SK-N-SH (cell line): Measurements from ENCODE around the gene TXNDC8. TPM values are rescaled to one million over a fixed set of nuclear protein-coding genes. Genes with fewer than 3 reads are reported as not detected.

Source experiments
- CTCF ChIA-PET: fragments of 300-600, 350-600 bp; formaldehyde crosslinking; extraction: SDS; loops from one replicate; lab custom pipeline; 2021; lab: Yijun Ruan, JAX
- POLR2A ChIA-PET: fragments of 350-600 bp; sonication (Branson Sonifier 250); formaldehyde crosslinking; extraction: SDS; loops from one replicate; lab custom pipeline; 2020; ENCODE audit warnings: antibody characterized with exemption, inconsistent platforms; lab: Yijun Ruan, JAX
- DNase-seq: peaks from one replicate; pipeline ENCODE4 v3.0.0; 2012
- H2AFZ ChIP-seq: fragments of 200-600 bp; sonication (generic); 2 replicates; pipeline ENCODE4 v1.8.1; 2016; ENCODE audit warnings: antibody characterized with exemption, mild to moderate bottlenecking, low read depth
- H3F3A ChIP-seq: fragments of 200-600 bp; sonication (generic); replicated peaks from 2 replicates; pipeline ENCODE3; 2016; ENCODE audit warnings: antibody characterized with exemption, mild to moderate bottlenecking; ENCODE audit not compliant: insufficient read depth
- H3K27ac ChIP-seq, 2 experiments: fragments of 200-500 bp in 1 of 2; fragments of 200-600 bp in 1 of 2; sonication (Bioruptor generic) in 1 of 2; sonication (generic), shearing (Covaris generic) in 1 of 2; 2 replicates each; pipeline versions ENCODE4 v1.5.1 to v1.6.1; 2014 to 2016; ENCODE audit warnings: low read depth in 2 of 2, inconsistent platforms in 1 of 2, low read length in 1 of 2, mild to moderate bottlenecking in 1 of 2, mixed read lengths in 1 of 2
- H3K27me3 ChIP-seq: fragments of 200-600 bp; sonication (generic), shearing (Covaris generic); 2 replicates; pipeline ENCODE4 v1.6.1; 2016; ENCODE audit warnings: mixed run types; ENCODE audit not compliant: insufficient read depth
- H3K36me3 ChIP-seq, 2 experiments: fragments of 200-500 bp in 1 of 2; fragments of 200-600 bp in 1 of 2; sonication (Bioruptor generic) in 1 of 2; sonication (generic) in 1 of 2; replicated peaks in 1 of 2; 2 replicates each; pipeline versions ENCODE3 to v1.5.1; 2014 to 2016; ENCODE audit warnings: low read length in 1 of 2, mild to moderate bottlenecking in 1 of 2; ENCODE audit not compliant: insufficient read depth in 2 of 2, control insufficient read depth in 1 of 2
- H3K4me1 ChIP-seq, 2 experiments: fragments of 200-500 bp in 1 of 2; fragments of 200-600 bp in 1 of 2; sonication (Bioruptor generic) in 1 of 2; sonication (generic), shearing (Covaris generic) in 1 of 2; 2 replicates each; pipeline versions ENCODE4 v1.5.1 to v1.6.1; 2014 to 2016; ENCODE audit warnings: low read depth in 1 of 2, low read length in 1 of 2, mixed run types in 1 of 2; ENCODE audit not compliant: insufficient read depth in 2 of 2, control insufficient read depth in 1 of 2
- H3K4me2 ChIP-seq: fragments of 200-600 bp; sonication (generic), shearing (Covaris generic); 2 replicates; pipeline ENCODE4 v1.6.1; 2017; ENCODE audit warnings: mixed run types
- H3K4me3 ChIP-seq, 2 experiments: fragments of 200-500 bp in 1 of 2; fragments of 200-600 bp in 1 of 2; sonication (Bioruptor generic) in 1 of 2; sonication (generic), shearing (Covaris generic) in 1 of 2; 2 replicates each; pipeline versions ENCODE4 v1.5.1 to v1.8.1; 2014 to 2016; ENCODE audit warnings: low read depth in 2 of 2, inconsistent platforms in 1 of 2, low read length in 1 of 2, mild to moderate bottlenecking in 1 of 2, mixed read lengths in 1 of 2, moderate library complexity in 1 of 2
- H3K79me2 ChIP-seq: fragments of 200-600 bp; sonication (generic); 2 replicates; pipeline ENCODE4 v1.8.1; 2017; ENCODE audit warnings: mild to moderate bottlenecking; ENCODE audit not compliant: insufficient read depth
- H3K9ac ChIP-seq: fragments of 200-600 bp; sonication (generic); 2 replicates; pipeline ENCODE4 v1.6.1; 2017; ENCODE audit warnings: mixed run types
- H3K9me2 ChIP-seq: fragments of 200-600 bp; sonication (generic); 2 replicates; pipeline ENCODE4 v1.6.1; 2017; ENCODE audit warnings: mixed run types
- H3K9me3 ChIP-seq: fragments of 200-600 bp; sonication (generic); 2 replicates; pipeline ENCODE4 v1.6.1; 2017; ENCODE audit warnings: mixed run types, mild to moderate bottlenecking, moderate library complexity
- H4K20me1 ChIP-seq: fragments of 200-600 bp; sonication (generic); 2 replicates; pipeline ENCODE4 v1.6.1; 2017; ENCODE audit warnings: mild to moderate bottlenecking, mixed run types; ENCODE audit not compliant: insufficient read depth
- CHD2 ChIP-seq: fragments of 150-350 bp; IDR thresholded peaks from 2 replicates; pipeline ENCODE4 v1.6.1; 2018; ENCODE audit warnings: low read length; ENCODE audit not compliant: partially characterized antibody
- CTCF ChIP-seq: fragments of 200-600 bp; sonication (generic); IDR thresholded peaks from 2 replicates; pipeline ENCODE4 v1.6.1; 2017; ENCODE audit warnings: antibody characterized with exemption, mild to moderate bottlenecking, moderate library complexity
- ELF1 ChIP-seq: IDR thresholded peaks from 2 replicates; pipeline ENCODE4 v1.4.0; 2012
- EP300 ChIP-seq, 2 experiments: IDR thresholded peaks; 2 replicates each; pipeline versions ENCODE4 v1.4.0 to v1.6.1; 2012; ENCODE audit warnings: borderline replicate concordance in 1 of 2, low read depth in 1 of 2, low read length in 1 of 2
- FOSL2 ChIP-seq: IDR thresholded peaks from 2 replicates; pipeline ENCODE4 v1.4.0; 2012; ENCODE audit warnings: low read depth, mild to moderate bottlenecking, moderate library complexity, borderline replicate concordance
- FOXJ3 ChIP-seq: sonication (generic); formaldehyde crosslinking; IDR thresholded peaks from 2 replicates; pipeline ENCODE4 v1.5.1; 2020; ENCODE audit warnings: mild to moderate bottlenecking, missing genetic modification reagents
- GABPA ChIP-seq: IDR thresholded peaks from 2 replicates; pipeline ENCODE4 v1.4.0; 2012; ENCODE audit warnings: low read depth, mild to moderate bottlenecking
- IRF3 ChIP-seq: fragments of 150-350 bp; IDR thresholded peaks from 2 replicates; pipeline ENCODE4 v1.6.1; 2016; ENCODE audit warnings: mild to moderate bottlenecking, low read depth, low read length
- MXI1 ChIP-seq: IDR thresholded peaks from 2 replicates; pipeline ENCODE4 v1.6.1; 2012; ENCODE audit warnings: mild to moderate bottlenecking, low read depth, low read length, improper control_type of control experiment
- NRF1 ChIP-seq: IDR thresholded peaks from 2 replicates; pipeline ENCODE4 v1.6.1; 2012; ENCODE audit warnings: low read depth, mild to moderate bottlenecking, low read length
- PBX3 ChIP-seq: IDR thresholded peaks from 2 replicates; pipeline ENCODE4; 2012
- POLR2AphosphoS5 ChIP-seq: IDR thresholded peaks from 2 replicates; pipeline ENCODE4 v1.6.1; 2012; ENCODE audit warnings: low read depth, low read length
- RXRA ChIP-seq: IDR thresholded peaks from 2 replicates; pipeline ENCODE4 v1.4.0; 2012; ENCODE audit warnings: low read depth, mild to moderate bottlenecking, borderline replicate concordance
- SIN3A ChIP-seq: IDR thresholded peaks from 2 replicates; pipeline ENCODE4 v1.6.1; 2012; ENCODE audit warnings: low read depth, mild to moderate bottlenecking, low read length, moderate library complexity, borderline replicate concordance
- SMC3 ChIP-seq: IDR thresholded peaks from 2 replicates; pipeline ENCODE4 v1.6.1; 2012; ENCODE audit warnings: low read depth, low read length, improper control_type of control experiment
- YY1 ChIP-seq: IDR thresholded peaks from 2 replicates; pipeline ENCODE4 v1.4.0; 2012; ENCODE audit warnings: low read depth, mild to moderate bottlenecking
- ZBTB33 ChIP-seq: IDR thresholded peaks from 2 replicates; pipeline ENCODE4 v1.4.0; 2012; ENCODE audit warnings: low read depth, borderline replicate concordance
- WGBS: methylation state at CpG from one replicate; pipeline ENCODE4 v1.1.6; 2017; ENCODE audit warnings: low lambda C conversion rate; 5-methylcytosine and 5-hydroxymethylcytosine counted together
- polyA plus RNA-seq, 3 experiments: library from polyadenylated mRNA; depleted of rRNA; stranded (reverse); fragments of >200 nt; gene quantifications; 2 replicates each; pipeline ENCODE4 v1.2.3, GENCODE V29; 2012
- TF ChIP-seq, protein P1 (sequence below): IDR thresholded peaks from 2 replicates; pipeline ENCODE4 v1.4.0; 2012; ENCODE audit warnings: low read depth

The TXNDC8 gene
- polyA plus RNA-seq, 1 of the 3 experiments (the other 2 are of a cell fraction) = not detected

DNA sequence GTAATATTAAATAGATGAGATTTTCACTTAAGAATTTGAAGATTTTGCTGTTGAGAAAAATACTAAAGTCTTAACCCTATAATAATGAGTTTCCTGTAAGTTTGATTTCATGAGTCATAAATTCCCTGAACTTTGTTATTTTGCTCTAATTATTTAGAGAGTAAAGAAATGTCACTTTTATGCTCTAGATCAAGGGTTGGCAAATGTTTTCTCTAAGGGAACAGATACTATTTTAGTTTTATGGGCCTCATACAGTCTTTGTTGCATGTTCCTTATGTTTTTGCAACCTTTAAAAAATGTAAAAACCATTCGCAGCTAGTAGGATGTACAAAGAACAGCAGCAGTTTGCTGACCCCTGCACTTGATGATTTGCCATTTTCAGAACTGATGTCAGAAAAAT, 480 bp upstream of the TXNDC8 start:
- Histone ChIP-seq H3K4me2 (no peak overlapping the region), H3K9me3 (no peaks in the 10 kb centered on the region), H3K4me3 (no peak overlapping the region), H3F3A (no peaks in the 10 kb centered on the region), H4K20me1 (no peaks in the 10 kb centered on the region), H3K36me3 (no peaks in the 10 kb centered on the region), H3K27me3 (no peaks in the 10 kb centered on the region), H3K9me2 (no peaks in the 10 kb centered on the region), H3K79me2 (no peaks in the 10 kb centered on the region), H3K27ac (no peak overlapping the region), H3K4me1 (peaks cover 0 to 2% of the 10 kb centered on the region in 2 experiments; a peak in 1 of 4 replicates), H2AFZ (no peak overlapping the region), H3K9ac (no peak overlapping the region)
- WGBS = 57% methylated on average over 1 of the region's 1 CpG
- no peak for DNase-seq
- TF ChIP-seq NRF1 (no peak), CTCF (no peak), SIN3A (no peak), ZBTB33 (no peak), RXRA (no peak), PBX3 (no peak), SMC3 (no peak), FOXJ3 (no peak), POLR2AphosphoS5 (no peak), ELF1 (no peak), FOSL2 (no peak), CHD2 (no peak)
- CTCF ChIA-PET = no interaction called here
- POLR2A ChIA-PET = no interaction called here

DNA sequence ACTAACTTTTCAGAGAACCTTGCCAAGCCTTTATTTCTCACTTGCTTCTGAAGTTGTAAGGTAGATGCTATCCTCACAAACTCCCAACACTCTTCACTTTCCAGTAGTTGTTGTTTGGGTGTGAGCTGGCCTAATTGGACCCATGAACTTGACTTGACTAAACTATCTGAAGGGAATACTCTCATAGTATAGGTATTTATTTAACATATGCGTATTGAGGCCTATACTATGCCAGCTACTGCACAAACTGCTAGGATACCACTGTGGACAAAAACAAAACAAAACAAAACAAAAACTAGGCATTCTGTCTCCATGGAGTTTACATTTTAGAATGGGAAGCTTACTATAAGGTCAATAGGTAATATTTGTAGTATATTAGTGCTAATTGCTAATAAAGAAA, 1.3 kb downstream of the TXNDC8 start:
- no peaks in the 10 kb centered on the region for H3K79me2 ChIP-seq
- WGBS = 46% methylated on average over 1 of the region's 1 CpG
- no peak for DNase-seq
- H4K20me1 ChIP-seq = no peaks in the 10 kb centered on the region
- POLR2A ChIA-PET = no interaction called here
- no peaks in the 10 kb centered on the region for H3K9me2 ChIP-seq
- TF ChIP-seq NRF1 (no peak), ZBTB33 (no peak), IRF3 (no peak), YY1 (no peak), EP300 (IDR thresholded peaks at IDR 0.05; ENCODE audit: borderline replicate concordance in 1 of 2, low read depth in 1 of 2, low read length in 1 of 2) (no peak), FOXJ3 (no peak), CHD2 (no peak), RXRA (no peak), GABPA (no peak), MXI1 (no peak)
- TF ChIP-seq, protein P1, sequence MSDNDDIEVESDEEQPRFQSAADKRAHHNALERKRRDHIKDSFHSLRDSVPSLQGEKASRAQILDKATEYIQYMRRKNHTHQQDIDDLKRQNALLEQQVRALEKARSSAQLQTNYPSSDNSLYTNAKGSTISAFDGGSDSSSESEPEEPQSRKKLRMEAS = no peak
- H3F3A ChIP-seq = no peaks in the 10 kb centered on the region
- H3K9ac ChIP-seq = no peak overlapping the region
- CTCF ChIA-PET = no interaction called here
- no peak overlapping the region for H3K4me3 ChIP-seq
- H3K4me1 ChIP-seq = no peaks in the 10 kb centered on the region
- no peaks in the 10 kb centered on the region for H3K27me3 ChIP-seq
- no peak overlapping the region for H2AFZ ChIP-seq
- H3K9me3 ChIP-seq = no peaks in the 10 kb centered on the region
- H3K27ac ChIP-seq = no peak overlapping the region
- no peak overlapping the region for H3K4me2 ChIP-seq
- H3K36me3 ChIP-seq = no peaks in the 10 kb centered on the region
